Measurements from ENCODE around the gene PVALEF.
A peak's percentile ranks its signal among the peaks of the same experiment; 100 is the strongest.

Gene PVALEF

GRCh38 chr17:81160306-81160705, 5.0 kb upstream of the PVALEF start:
- Histone ChIP-seq H3K4me3 (ENCODE audit: low read length) (no peak overlapping the region), H3K9me3 (ENCODE audit: insufficient read depth, low read depth, low read length) (no peaks in the 10 kb centered on the region), H3K36me3 (ENCODE audit: insufficient read depth, low read depth, low read length) (no peaks in the 10 kb centered on the region), H3K27ac (ENCODE audit: low read length) (no peak overlapping the region), H3K9ac (ENCODE audit: low read depth, low read length) (no peak overlapping the region), H3K27me3 (ENCODE audit: insufficient read depth, low read length) (no peaks in the 10 kb centered on the region; the same call in 1 of the 2 replicates), H3K4me1 (ENCODE audit: insufficient read depth, low read length) (no peaks in the 10 kb centered on the region)

GRCh38 chr17:81160747-81161453, 4.4 kb upstream of the PVALEF start:
- no peaks in the 10 kb centered on the region for H3K4me1 ChIP-seq (ENCODE audit: insufficient read depth, low read length)
- no peaks in the 10 kb centered on the region for H3K9me3 ChIP-seq (ENCODE audit: insufficient read depth, low read depth, low read length)
- H3K9ac ChIP-seq (ENCODE audit: low read depth, low read length) = no peak overlapping the region
- H3K27me3 ChIP-seq (ENCODE audit: insufficient read depth, low read length) = no peaks in the 10 kb centered on the region; the same call in 1 of the 2 replicates
- no peak overlapping the region for H3K4me3 ChIP-seq (ENCODE audit: low read length)
- H3K36me3 ChIP-seq (ENCODE audit: insufficient read depth, low read depth, low read length) = no peaks in the 10 kb centered on the region
- H3K27ac ChIP-seq (ENCODE audit: low read length) = no peak overlapping the region

- Histone ChIP-seq H3K4me1 (ENCODE audit: insufficient read depth, low read length) (no peaks in the 10 kb centered on the region), H3K27me3 (ENCODE audit: insufficient read depth, low read length) (peaks cover 1% of the 10 kb centered on the region; the same call in 1 of the 2 replicates), H3K9ac (ENCODE audit: low read depth, low read length) (no peak overlapping the region), H3K4me3 (ENCODE audit: low read length) (no peak overlapping the region), H3K9me3 (ENCODE audit: insufficient read depth, low read depth, low read length) (no peaks in the 10 kb centered on the region), H3K27ac (ENCODE audit: low read length) (no peak overlapping the region), H3K36me3 (ENCODE audit: insufficient read depth, low read depth, low read length) (no peaks in the 10 kb centered on the region)
Measured at GRCh38 chr17:81161536-81161935, 3.8 kb upstream of the PVALEF start.

GRCh38 chr17:81161972-81162371, 3.3 kb upstream of the PVALEF start:
- Histone ChIP-seq H3K4me1 (ENCODE audit: insufficient read depth, low read length) (no peaks in the 10 kb centered on the region), H3K4me3 (ENCODE audit: low read length) (no peak overlapping the region), H3K9me3 (ENCODE audit: insufficient read depth, low read depth, low read length) (no peaks in the 10 kb centered on the region), H3K27ac (ENCODE audit: low read length) (no peak overlapping the region), H3K36me3 (ENCODE audit: insufficient read depth, low read depth, low read length) (no peaks in the 10 kb centered on the region), H3K27me3 (ENCODE audit: insufficient read depth, low read length) (peaks cover 6% of the 10 kb centered on the region; the same call in 1 of the 2 replicates), H3K9ac (ENCODE audit: low read depth, low read length) (no peak overlapping the region)

- Histone ChIP-seq H3K4me1 (ENCODE audit: insufficient read depth, low read length) (no peaks in the 10 kb centered on the region), H3K27ac (ENCODE audit: low read length) (no peak overlapping the region), H3K4me3 (ENCODE audit: low read length) (no peak overlapping the region), H3K9ac (ENCODE audit: low read depth, low read length) (no peak overlapping the region), H3K27me3 (ENCODE audit: insufficient read depth, low read length) (peaks cover 11% of the 10 kb centered on the region; the same call in 1 of the 2 replicates), H3K9me3 (ENCODE audit: insufficient read depth, low read depth, low read length) (no peaks in the 10 kb centered on the region), H3K36me3 (ENCODE audit: insufficient read depth, low read depth, low read length) (no peaks in the 10 kb centered on the region)
Measured at GRCh38 chr17:81162491-81162890, 2.8 kb upstream of the PVALEF start.

GRCh38 chr17:81163051-81163695, 2.1 kb upstream of the PVALEF start:
- no peaks in the 10 kb centered on the region for H3K9me3 ChIP-seq (ENCODE audit: insufficient read depth, low read depth, low read length)
- peaks cover 18% of the 10 kb centered on the region for H3K27me3 ChIP-seq (ENCODE audit: insufficient read depth, low read length)
- H3K4me3 ChIP-seq (ENCODE audit: low read length) = no peak overlapping the region
- H3K4me1 ChIP-seq (ENCODE audit: insufficient read depth, low read length) = no peaks in the 10 kb centered on the region
- H3K9ac ChIP-seq (ENCODE audit: low read depth, low read length) = no peak overlapping the region
- no peak overlapping the region for H3K27ac ChIP-seq (ENCODE audit: low read length)
- H3K36me3 ChIP-seq (ENCODE audit: insufficient read depth, low read depth, low read length) = no peaks in the 10 kb centered on the region

- H3K9ac ChIP-seq (ENCODE audit: low read depth, low read length) = no peak overlapping the region
- no peaks in the 10 kb centered on the region for H3K36me3 ChIP-seq (ENCODE audit: insufficient read depth, low read depth, low read length)
- no peak overlapping the region for H3K4me3 ChIP-seq (ENCODE audit: low read length)
- no peak overlapping the region for H3K27ac ChIP-seq (ENCODE audit: low read length)
- H3K4me1 ChIP-seq (ENCODE audit: insufficient read depth, low read length) = no peaks in the 10 kb centered on the region
- H3K9me3 ChIP-seq (ENCODE audit: insufficient read depth, low read depth, low read length) = no peaks in the 10 kb centered on the region
- H3K27me3 ChIP-seq (ENCODE audit: insufficient read depth, low read length) = peaks cover 19% of the 10 kb centered on the region
Measured at GRCh38 chr17:81163703-81164370, 1.5 kb upstream of the PVALEF start.

- Histone ChIP-seq H3K9ac (ENCODE audit: low read depth, low read length) (no peak overlapping the region), H3K4me3 (ENCODE audit: low read length) (no peak overlapping the region), H3K9me3 (ENCODE audit: insufficient read depth, low read depth, low read length) (no peaks in the 10 kb centered on the region), H3K27ac (ENCODE audit: low read length) (no peak overlapping the region), H3K27me3 (ENCODE audit: insufficient read depth, low read length) (peaks cover 19% of the 10 kb centered on the region), H3K36me3 (ENCODE audit: insufficient read depth, low read depth, low read length) (no peaks in the 10 kb centered on the region), H3K4me1 (ENCODE audit: insufficient read depth, low read length) (no peaks in the 10 kb centered on the region)
Measured at GRCh38 chr17:81164371-81165245, 699 bp upstream of the PVALEF start.

GRCh38 chr17:81166033-81166492, 756 bp downstream of the PVALEF start, which contains the start of gene AATK:
Gene AATK (minus strand): TSS chr17:81166221. CDS start chr17:81165992, 229 bp downstream.
- no peaks in the 10 kb centered on the region for H3K9me3 ChIP-seq (ENCODE audit: insufficient read depth, low read depth, low read length)
- peak within 1 kb of the TSS; percentile 52; the same call in 1 of the 2 replicates for H3K4me3 ChIP-seq (ENCODE audit: low read length)
- H3K36me3 ChIP-seq (ENCODE audit: insufficient read depth, low read depth, low read length) = no peaks in the 10 kb centered on the region
- no peak within 1 kb of the TSS for H3K27ac ChIP-seq (ENCODE audit: low read length)
- no peaks in the 10 kb centered on the region for H3K4me1 ChIP-seq (ENCODE audit: insufficient read depth, low read length)
- H3K9ac ChIP-seq (ENCODE audit: low read depth, low read length) = no peak within 1 kb of the TSS
- H3K27me3 ChIP-seq (ENCODE audit: insufficient read depth, low read length) = peaks cover 19% of the 10 kb centered on the region

- Histone ChIP-seq H3K4me3 (ENCODE audit: low read length) (no peak overlapping the region), H3K9me3 (ENCODE audit: insufficient read depth, low read depth, low read length) (no peaks in the 10 kb centered on the region), H3K27ac (ENCODE audit: low read length) (no peak overlapping the region), H3K4me1 (ENCODE audit: insufficient read depth, low read length) (no peaks in the 10 kb centered on the region), H3K9ac (ENCODE audit: low read depth, low read length) (no peak overlapping the region), H3K27me3 (ENCODE audit: insufficient read depth, low read length) (peaks cover 19% of the 10 kb centered on the region), H3K36me3 (ENCODE audit: insufficient read depth, low read depth, low read length) (no peaks in the 10 kb centered on the region)
Measured at GRCh38 chr17:81167194-81167524, 1.9 kb downstream of the PVALEF start.

GRCh38 chr17:81167638-81168037, 2.3 kb downstream of the PVALEF start:
- peaks cover 19% of the 10 kb centered on the region for H3K27me3 ChIP-seq (ENCODE audit: insufficient read depth, low read length)
- no peaks in the 10 kb centered on the region for H3K36me3 ChIP-seq (ENCODE audit: insufficient read depth, low read depth, low read length)
- H3K9me3 ChIP-seq (ENCODE audit: insufficient read depth, low read depth, low read length) = no peaks in the 10 kb centered on the region
- H3K4me1 ChIP-seq (ENCODE audit: insufficient read depth, low read length) = no peaks in the 10 kb centered on the region
- H3K4me3 ChIP-seq (ENCODE audit: low read length) = no peak overlapping the region
- H3K27ac ChIP-seq (ENCODE audit: low read length) = no peak overlapping the region
- H3K9ac ChIP-seq (ENCODE audit: low read depth, low read length) = no peak overlapping the region
